Pancreas (tissue), 10 donors: Measurements from ENCODE around the gene MYLK4. TPM values are rescaled to one million over a fixed set of nuclear protein-coding genes. Genes with fewer than 3 reads are reported as not detected.

Experiments used
- ATAC-seq, 4 donors: fragments of 200-7000 bp; cut with Tn5 transposase; one replicate each; pipeline versions ENCODE4 v1.8.0 to v1.9.1; 2020; ENCODE audit warnings: mild to moderate bottlenecking in 4 of 4, moderate library complexity in 4 of 4
- DNase-seq, 6 donors: peaks; one replicate each; pipeline ENCODE4 v3.0.0-alpha.2; 2020
- FAIRE-seq: peaks from 2 replicates; lab custom pipeline; 2012; peaks lifted over from hg19 to GRCh38; lab: Jason Lieb, UNC
- H3K27ac ChIP-seq, 4 donors: fragments of 200-600 bp; sonication (generic); 1 replicate in 3 of 4; 2 replicates in 1 of 4; pipeline versions ENCODE4 v1.5.0 to v1.8.0; 2020
- H3K27me3 ChIP-seq, 4 donors: fragments of 200-600 bp; one replicate each; pipeline ENCODE4 v1.8.0; 2021
- H3K36me3 ChIP-seq, 3 donors: fragments of 200-600 bp; sonication (generic) in 1 of 3; one replicate each; pipeline versions ENCODE4 v1.5.0 to v1.8.0; 2020 to 2021
- H3K4me1 ChIP-seq, 3 donors: fragments of 200-600 bp; one replicate each; pipeline ENCODE4 v1.8.0; 2021
- H3K4me3 ChIP-seq, 4 donors: fragments of 200-600 bp; sonication (generic) in 2 of 4; one replicate each; pipeline versions ENCODE4 v1.5.0 to v1.8.0; 2020 to 2021
- H3K9me3 ChIP-seq, 4 donors: fragments of 200-600 bp; one replicate each; pipeline ENCODE4 v1.8.0; 2021
- CTCF ChIP-seq, 4 donors: fragments of 200-600 bp; sonication (generic) in 3 of 4; IDR thresholded peaks; one replicate each; pipeline versions ENCODE4 v1.5.0 to v1.8.0; 2021; ENCODE audit warnings: antibody characterized with exemption in 4 of 4
- WGBS, 2 donors: extraction: QIAGEN DNeasy Blood & Tissue Kit; methylation state at CpG; one replicate each; pipeline ENCODE4 v1.1.7; 2013; 5-methylcytosine and 5-hydroxymethylcytosine counted together
- intact Hi-C, 3 donors: fragments of 100-400 bp; cut with DNase I; formaldehyde crosslinking; loops; one replicate each; pipeline versions ENCODE4 v1.11.1 to v1.14.2; 2022
- polyA plus RNA-seq, 2 donors: library from polyadenylated mRNA; stranded (reverse); fragments of 200-250 nt; gene quantifications; one replicate each; pipeline ENCODE4 v1.2.3, GENCODE V29; 2013
- total RNA-seq, 6 donors: library from RNA; stranded (reverse); fragmentation: NEBNext Ultra II Directional in 4 of 6; extraction: Animal tissue kit (Norgen Biotek cat#: 25700) in 4 of 6; gene quantifications; one replicate each; pipeline versions ENCODE4 v1.2.1 to v1.2.4, GENCODE V29; 2021 to 2023
- donor health status: healthy with polysubstance abuse.
- donor health status: DM: no; HTN: no; CAD: no; lungs with moderate emphysema.
- donor health status: DM: no; HTN: no; CAD: no.
- donor health status: control.
- donor health status: control.
- donor health status: Bipolar disorder and iron deficiency.
- donor health status: DM: yes; HTN: yes; CAD: no.
- donor health status: DM: no; HTN: no; CAD: no.
- donor health status: DM: no; HTN: no; CAD: no.
- donor health status: DM: yes; HTN: yes; CAD: no.

Gene MYLK4
- total and polyA plus RNA-seq, 8 donors: 0.27 to 1.0 (median 0.41) TPM

DNA sequence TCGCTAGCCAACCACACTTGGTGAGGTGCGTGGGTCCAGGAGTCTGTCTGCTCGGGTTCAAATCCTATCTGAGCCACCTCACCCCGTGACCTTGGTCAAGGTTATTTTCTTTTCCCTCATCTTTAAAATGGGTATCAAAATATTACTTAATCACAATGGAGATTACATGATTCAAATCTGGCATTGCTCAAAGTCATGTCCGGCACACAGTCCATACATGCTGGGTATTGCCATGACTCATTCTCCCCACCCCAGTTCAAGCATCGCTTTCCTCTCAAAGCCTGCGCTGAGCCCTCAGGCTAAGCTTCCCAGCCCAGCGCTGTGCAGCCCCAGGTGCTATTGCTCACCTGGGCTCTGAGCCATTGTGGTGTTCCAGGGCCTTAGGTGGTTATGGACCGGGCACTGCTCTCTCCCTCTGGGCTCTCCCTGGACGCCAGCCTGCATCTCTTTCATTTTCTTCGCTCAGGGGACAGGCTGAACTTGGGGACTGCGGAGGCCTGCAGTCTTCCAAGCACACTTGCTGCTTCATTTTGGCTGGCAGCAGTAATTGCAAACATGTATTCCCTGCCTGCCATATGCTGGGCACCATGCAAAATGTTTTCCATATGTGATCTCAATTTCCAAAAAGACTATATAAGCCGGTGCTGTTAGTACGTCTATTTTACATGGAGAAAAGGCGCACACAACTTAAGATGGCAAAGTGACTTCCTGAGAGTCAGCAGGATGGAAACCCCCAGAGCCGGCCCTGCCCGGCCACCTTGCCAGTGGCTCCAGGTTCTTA is 41.8 kb upstream of the MYLK4 start:
- H3K27ac ChIP-seq: peak overlapping the region; percentile 6 to 90 (median 58)
- no peak for TF ChIP-seq CTCF (IDR thresholded peaks at IDR 0.05)
- no peak overlapping the region for H3K4me3 ChIP-seq
- ATAC-seq (no peak), FAIRE-seq (no peak), DNase-seq (peak in 1 of 6 donors; percentile 43)
- no peaks in the 10 kb centered on the region for H3K36me3 ChIP-seq
- H3K9me3 ChIP-seq: no peaks in the 10 kb centered on the region
- WGBS, 2 donors: 85 to 87% methylated on average over 17 of the region's 17 CpGs
- intact Hi-C loops: no loop called here
- peaks cover 16 to 40% (median 18%) of the 10 kb centered on the region in 3 donors for H3K4me1 ChIP-seq
- H3K27me3 ChIP-seq: no peaks in the 10 kb centered on the region

- no peak for TF ChIP-seq CTCF (IDR thresholded peaks at IDR 0.05)
Measured at GRCh38 chr6:2791450-2791974, 40.8 kb upstream of the MYLK4 start.

GRCh38 chr6:2790588-2791449 is 40.1 kb upstream of the MYLK4 start:
- intact Hi-C loops: no loop called here
- peak overlapping the region in 1 of 4 donors; percentile 23 for H3K4me3 ChIP-seq
- no peaks in the 10 kb centered on the region for H3K9me3 ChIP-seq
- 19 to 21% methylated on average over 11 of the region's 11 CpGs for WGBS, 2 donors
- ATAC-seq: peak; percentile 89 to 95 (median 94)
- no peaks in the 10 kb centered on the region for H3K36me3 ChIP-seq
- TF ChIP-seq CTCF (IDR thresholded peaks at IDR 0.05): peak; percentile 49 to 69 (median 58)
- peak; percentile 68 for FAIRE-seq
- DNase-seq: peak in 4 of 6 donors; percentile 65 to 82 (median 82)
- H3K27ac ChIP-seq: peak overlapping the region; percentile 40 to 90 (median 64)
- peaks cover 8 to 30% (median 8%) of the 10 kb centered on the region in 3 donors for H3K4me1 ChIP-seq
- H3K27me3 ChIP-seq: no peaks in the 10 kb centered on the region

More at GRCh38 chr6:2791450-2791974, 40.8 kb upstream of the MYLK4 start:
- intact Hi-C loops: no loop called here
- Histone ChIP-seq H3K4me1 (peaks cover 8 to 31% (median 8%) of the 10 kb centered on the region in 3 donors), H3K4me3 (no peak overlapping the region), H3K9me3 (no peaks in the 10 kb centered on the region), H3K27ac (peak overlapping the region; percentile 32 to 90 (median 64)), H3K36me3 (no peaks in the 10 kb centered on the region), H3K27me3 (no peaks in the 10 kb centered on the region)
- 25 to 27% methylated on average over 4 of the region's 4 CpGs for WGBS, 2 donors
- FAIRE-seq: no peak
- DNase-seq: peak in 1 of 6 donors; percentile 41
- ATAC-seq: peak; percentile 52 to 67 (median 63)

GRCh38 chr6:2786269-2786668 is 35.5 kb upstream of the MYLK4 start:
- Histone ChIP-seq H3K4me1 (peaks cover 4 to 16% (median 8%) of the 10 kb centered on the region in 3 donors), H3K36me3 (peaks cover 0 to 5% (median 0%) of the 10 kb centered on the region in 3 donors), H3K4me3 (no peak overlapping the region), H3K9me3 (no peaks in the 10 kb centered on the region), H3K27ac (no peak overlapping the region), H3K27me3 (no peaks in the 10 kb centered on the region)
- FAIRE-seq (no peak), DNase-seq (no peak), ATAC-seq (no peak)
- no peak for TF ChIP-seq CTCF (IDR thresholded peaks at IDR 0.05)
- WGBS, 2 donors: 68 to 71% methylated on average over 4 of the region's 4 CpGs
- intact Hi-C loops: loop anchor here in 2 of 3 donors (5.0 to 10.0 kb wide), 3 partner anchors 56 to 149 kb away; partner anchors contain the start of gene SERPINB1 (in 1 of the 2)
